GM18868 (cell line): ENCODE results near the gene ACOT13.
"Not testable (repeated sequence)": the region's sequence is repeated elsewhere in the genome, so short reads cannot be mapped to it uniquely, and the experiment has no call there.

ENCODE experiments used
- ATAC-seq: cut with Tn5 transposase; IDR thresholded peaks from one replicate; pipeline ENCODE4 v1.9.1; 2021; ENCODE audit warnings: mild to moderate bottlenecking, moderate library complexity; ENCODE audit not compliant: unreplicated experiment

Gene ACOT13

GRCh38 chr6:24720604-24721460, 54.0 kb downstream of the ACOT13 start:
- ATAC-seq = peak; percentile 86

- peak; percentile 54 for ATAC-seq
These were observed 54.8 kb downstream of the ACOT13 start for GRCh38 chr6:24721461-24722215.

- no peak for ATAC-seq
These were observed 56.4 kb downstream of the ACOT13 start for GRCh38 chr6:24723270-24723669.

- not testable (repeated sequence) for ATAC-seq
These were observed 63.8 kb downstream of the ACOT13 start for GRCh38 chr6:24730653-24731052.

- not testable (repeated sequence) for ATAC-seq
These were observed 64.7 kb downstream of the ACOT13 start for GRCh38 chr6:24731456-24732134.

GRCh38 chr6:24734166-24734565, 67.3 kb downstream of the ACOT13 start:
- ATAC-seq = no peak

GRCh38 chr6:24734710-24735109, 67.8 kb downstream of the ACOT13 start:
- ATAC-seq = not testable (repeated sequence)

GRCh38 chr6:24738741-24739140, 71.9 kb downstream of the ACOT13 start:
- no peak for ATAC-seq

- ATAC-seq = no peak
These were observed 74.0 kb downstream of the ACOT13 start for GRCh38 chr6:24740861-24741260.

GRCh38 chr6:24742216-24742738, 75.4 kb downstream of the ACOT13 start:
- no peak for ATAC-seq

GRCh38 chr6:24743265-24743943, 76.5 kb downstream of the ACOT13 start:
- peak; percentile 95 for ATAC-seq

- ATAC-seq = peak; percentile 44
These were observed 77.1 kb downstream of the ACOT13 start for GRCh38 chr6:24743944-24744335.

- no peak for ATAC-seq
These were observed 78.0 kb downstream of the ACOT13 start for GRCh38 chr6:24744911-24745310.

- no peak for ATAC-seq
These were observed 82.4 kb downstream of the ACOT13 start for GRCh38 chr6:24749297-24749696.

- not testable (repeated sequence) for ATAC-seq
These were observed 84.0 kb downstream of the ACOT13 start for GRCh38 chr6:24750878-24751277.

- no peak for ATAC-seq
These were observed 85.6 kb downstream of the ACOT13 start for GRCh38 chr6:24752503-24752902.

GRCh38 chr6:24752917-24753492, 86.1 kb downstream of the ACOT13 start:
- no peak for ATAC-seq

GRCh38 chr6:24753545-24753944, 86.7 kb downstream of the ACOT13 start:
- ATAC-seq = no peak

- not testable (repeated sequence) for ATAC-seq
These were observed 87.5 kb downstream of the ACOT13 start for GRCh38 chr6:24754378-24754777.
